Measurements from ENCODE around the gene KCND3.
A peak's percentile ranks its signal among the peaks of the same experiment; 100 is the strongest.
"Not testable (repeated sequence)": the region's sequence is repeated elsewhere in the genome, so short reads cannot be mapped to it uniquely, and the experiment has no call there.

KCND3 gene

DNA sequence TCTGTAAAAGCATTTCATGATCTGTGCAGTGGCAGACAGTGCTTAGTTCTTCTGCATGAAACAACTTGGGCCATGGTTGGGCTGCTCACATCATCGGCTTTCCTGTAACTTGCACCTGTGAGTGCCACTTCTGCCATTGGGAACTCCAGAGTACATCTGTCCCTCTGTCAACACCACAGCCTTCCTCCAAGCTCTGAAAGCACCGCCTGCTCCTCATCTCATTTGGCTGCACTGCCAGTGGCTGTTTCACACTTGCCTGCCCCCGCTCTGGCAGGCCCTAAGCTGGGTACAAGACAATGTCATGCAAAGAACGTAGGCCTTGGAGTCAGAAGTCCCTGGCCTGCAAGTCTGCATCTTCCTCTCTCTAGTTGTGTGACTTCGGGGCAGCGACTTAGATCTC lies 187.4 kb downstream of the KCND3 start:
- DNase-seq: no peak

DNA sequence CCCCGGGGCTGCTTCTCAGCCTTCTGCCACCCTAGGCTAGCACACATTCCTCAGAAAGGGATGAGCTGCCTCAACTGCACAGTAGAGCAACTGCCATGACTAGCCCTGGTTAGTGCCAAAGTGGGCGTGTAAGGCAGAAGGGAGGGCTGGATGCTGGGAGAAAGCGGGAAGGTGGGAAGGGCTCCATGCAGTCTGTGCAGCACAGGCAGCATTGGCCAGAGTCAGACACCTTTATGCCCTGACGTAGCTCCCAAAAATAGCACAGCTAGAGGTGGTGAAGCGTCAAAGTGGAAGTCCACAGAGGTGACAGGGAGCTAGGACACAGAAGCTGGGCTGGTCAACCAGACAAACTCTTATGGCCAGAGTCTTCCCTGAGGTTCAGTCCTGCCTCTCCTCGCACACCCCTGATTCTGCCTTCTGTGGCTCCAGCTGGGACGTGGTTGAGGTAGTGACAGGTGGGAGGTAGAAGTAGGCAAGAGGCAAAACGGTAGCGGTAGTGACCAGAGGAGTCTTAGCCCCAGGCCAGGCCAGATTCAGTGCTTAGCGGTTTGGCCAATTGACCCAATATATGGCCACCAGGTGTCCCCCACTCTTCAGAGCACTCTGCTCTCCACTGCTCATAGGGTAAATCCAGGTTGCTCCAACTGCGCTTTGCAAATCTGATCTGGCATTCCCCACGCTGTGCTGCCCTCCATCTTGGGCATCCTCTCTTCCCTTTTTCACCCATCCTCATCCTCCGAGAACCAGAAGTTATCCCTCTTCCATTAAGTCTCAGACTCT lies 188.2 kb downstream of the KCND3 start:
- DNase-seq: no peak

DNA sequence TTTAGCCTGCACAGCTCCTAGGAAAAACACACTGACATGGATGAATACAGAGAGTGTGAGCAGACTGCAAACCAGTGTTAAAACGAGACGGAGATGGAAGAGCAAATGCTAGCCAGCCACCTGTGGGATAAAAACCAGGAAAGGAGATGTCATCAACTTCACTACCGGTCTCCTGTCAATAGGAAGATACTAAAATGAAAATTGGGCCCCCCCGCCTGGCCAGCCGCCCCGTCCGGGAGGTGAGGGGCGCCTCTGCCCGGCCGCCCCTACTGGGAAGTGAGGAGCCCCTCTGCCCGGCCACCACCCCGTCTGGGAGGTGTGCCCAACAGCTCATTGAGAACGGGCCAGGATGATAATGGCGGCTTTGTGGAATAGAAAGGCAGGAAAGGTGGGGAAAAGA lies 189.7 kb downstream of the KCND3 start:
- DNase-seq: not testable (repeated sequence)

- no peak for DNase-seq
Observed at GRCh38 chr1:111798580-111798979, 190.9 kb downstream of the KCND3 start.

DNA sequence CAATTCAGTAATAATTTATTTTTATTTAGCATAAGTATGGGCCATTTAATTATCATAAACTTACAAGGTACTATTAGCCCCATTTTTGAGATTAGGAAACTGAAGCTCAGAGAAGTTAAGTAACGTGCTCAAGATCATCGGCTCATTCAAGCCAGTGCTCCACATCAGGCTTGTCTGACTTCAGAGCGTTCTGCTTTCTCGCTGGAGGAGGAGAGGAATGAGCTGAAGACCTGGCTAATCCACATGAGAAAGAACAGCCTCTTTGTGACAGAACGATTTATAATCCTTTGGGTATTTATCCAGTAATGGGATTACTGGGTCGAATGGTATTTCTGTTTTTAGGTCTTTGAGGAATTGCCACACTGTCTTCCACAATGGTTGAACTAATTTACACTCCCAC lies 194.1 kb downstream of the KCND3 start:
- no peak for DNase-seq

- no peak for DNase-seq
Observed at GRCh38 chr1:111793923-111794322, 195.5 kb downstream of the KCND3 start.

GRCh38 chr1:111792249-111792648 lies 197.2 kb downstream of the KCND3 start:
- no peak for DNase-seq

DNA sequence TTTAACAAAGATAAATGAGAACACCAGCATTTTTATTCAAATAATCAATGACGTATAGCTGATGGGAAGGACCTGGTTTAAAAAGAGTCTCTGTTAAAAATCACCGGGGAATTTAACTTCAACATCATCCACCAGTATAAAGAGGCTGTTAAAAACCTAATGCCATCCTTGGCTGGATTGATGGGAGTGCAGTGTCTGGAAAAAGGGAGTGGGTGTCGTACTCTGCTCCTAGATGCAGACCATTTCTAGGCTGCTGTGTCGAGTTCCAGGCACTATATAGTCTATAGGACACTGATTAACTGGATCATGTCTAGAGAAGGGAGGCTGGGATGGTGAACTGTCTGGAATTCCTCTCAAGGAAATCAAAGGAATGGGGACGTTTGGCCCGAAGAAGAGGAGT lies 197.7 kb downstream of the KCND3 start:
- no peak for DNase-seq

GRCh38 chr1:111789666-111790316 lies 199.7 kb downstream of the KCND3 start:
- DNase-seq: no peak

GRCh38 chr1:111789142-111789541 lies 200.3 kb downstream of the KCND3 start:
- DNase-seq: no peak

DNA sequence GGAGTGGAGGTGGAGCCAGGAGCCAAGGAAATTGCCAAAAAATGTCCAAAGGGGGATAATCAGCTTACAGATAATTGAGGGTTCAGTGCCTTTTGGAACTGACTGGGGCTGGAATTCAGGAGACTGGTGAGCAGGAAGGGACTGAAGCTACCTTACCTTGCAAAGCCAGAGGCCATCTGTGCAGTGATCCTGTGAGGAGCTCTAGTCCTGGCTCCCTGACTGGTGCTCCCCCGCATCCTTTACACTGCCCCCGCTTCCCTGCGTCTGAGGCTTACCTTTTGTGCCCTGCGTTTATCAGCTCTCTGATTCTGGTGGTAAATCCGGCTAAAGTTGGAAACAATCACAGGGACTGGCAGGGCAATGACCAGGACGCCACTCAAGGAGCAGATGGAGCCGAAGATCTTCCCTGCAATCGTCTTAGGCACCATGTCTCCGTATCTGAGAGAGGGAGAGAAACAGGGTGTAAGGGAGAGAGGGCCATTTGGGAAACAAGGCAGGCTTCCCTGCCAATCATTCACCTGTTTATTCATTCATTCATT lies 202.7 kb downstream of the KCND3 start:
- DNase-seq: no peak

DNA sequence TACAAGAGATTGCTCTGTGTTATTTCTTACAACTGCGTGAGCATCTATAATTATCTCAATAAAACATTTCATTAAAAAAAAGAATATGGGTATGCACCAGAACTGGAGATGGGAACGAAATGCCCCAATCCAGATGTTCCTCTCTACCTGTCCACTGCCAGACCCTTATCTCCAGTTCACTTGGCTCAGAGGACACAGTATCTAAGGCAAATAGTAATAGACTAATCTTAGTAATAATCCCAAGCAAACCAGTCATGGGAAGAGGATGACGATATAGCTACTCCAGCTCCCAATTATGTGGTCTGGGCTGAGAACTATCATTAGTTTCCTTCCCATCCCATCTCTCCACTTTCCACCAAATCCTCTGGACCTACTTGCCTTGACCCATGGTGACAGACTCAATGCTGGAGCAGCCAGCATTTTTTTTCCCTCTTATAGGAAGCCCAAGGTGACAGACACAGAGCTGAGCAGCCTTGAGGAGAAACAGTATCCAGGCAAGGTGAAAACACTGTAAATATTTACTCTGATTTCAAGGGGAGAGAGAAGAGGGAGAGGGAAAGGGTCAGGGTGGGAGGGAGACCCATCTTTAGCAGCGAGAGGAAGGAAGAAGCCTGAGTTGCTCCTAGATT lies 205.1 kb downstream of the KCND3 start:
- no peak for DNase-seq

GRCh38 chr1:111779546-111779945 lies 209.9 kb downstream of the KCND3 start:
- no peak for DNase-seq

DNA sequence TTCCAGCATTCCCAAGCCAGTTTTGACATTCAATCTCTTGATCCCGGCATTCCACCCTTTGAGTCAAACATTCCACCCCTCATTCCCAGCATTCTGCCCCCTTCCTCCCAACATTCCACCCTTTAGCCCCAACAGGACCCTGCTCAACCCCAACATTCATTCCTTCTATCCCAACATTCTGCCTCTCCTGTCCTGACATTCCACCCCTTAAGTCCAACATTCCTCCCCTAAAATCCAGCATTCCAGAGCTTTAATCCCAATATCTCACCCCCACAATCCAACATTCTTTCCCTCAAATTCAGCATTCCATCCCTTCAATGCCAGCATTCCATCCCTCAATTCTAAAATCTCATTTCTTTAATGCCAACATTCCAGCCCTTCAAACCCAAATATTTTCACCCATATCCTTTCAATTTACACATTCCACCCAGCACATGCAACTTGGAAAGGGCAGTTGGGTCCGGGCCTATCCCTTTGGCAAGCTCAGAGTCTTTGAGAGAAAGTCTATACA lies 210.9 kb downstream of the KCND3 start:
- DNase-seq: no peak

GRCh38 chr1:111778066-111778465 lies 211.4 kb downstream of the KCND3 start:
- no peak for DNase-seq

DNA sequence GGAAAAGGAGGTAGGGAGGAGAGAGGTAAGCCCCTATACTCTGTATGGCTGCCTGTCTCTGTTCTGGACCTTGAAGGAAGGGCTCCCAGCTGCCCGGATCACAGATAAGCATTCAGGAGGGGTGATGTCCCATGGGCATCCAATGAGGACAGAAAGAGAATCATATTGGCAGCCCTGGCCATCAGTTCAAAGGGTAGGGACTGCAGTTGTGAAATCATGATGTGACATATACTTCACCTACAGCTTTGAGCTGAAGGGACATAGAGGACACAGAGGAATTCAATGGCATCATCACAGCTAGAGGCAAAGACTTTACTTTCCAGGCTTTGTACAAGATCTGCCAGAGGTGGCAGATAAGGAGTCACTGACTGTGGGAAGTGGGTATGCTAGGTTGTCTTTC lies 212.2 kb downstream of the KCND3 start:
- DNase-seq: no peak

DNA sequence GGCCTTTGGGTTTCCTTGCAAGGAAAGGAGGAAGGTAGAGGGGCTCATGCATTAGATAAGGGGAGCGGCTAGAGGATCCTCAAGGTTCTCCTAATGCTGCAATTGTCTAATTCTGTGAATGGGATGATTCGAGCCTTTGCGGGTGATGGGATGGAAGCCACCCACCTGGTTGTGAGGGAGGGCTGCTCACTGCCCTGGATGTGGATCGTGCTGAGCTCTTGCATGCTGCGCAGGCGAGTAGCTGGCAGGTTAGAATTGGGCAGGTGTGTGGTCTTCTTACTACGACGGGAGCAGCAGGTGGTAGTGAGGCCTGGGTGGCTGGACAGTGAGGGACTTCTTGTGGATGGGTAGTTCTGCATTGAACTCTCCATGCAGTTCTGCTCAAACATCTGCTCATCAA lies 212.6 kb downstream of the KCND3 start:
- DNase-seq: no peak

DNA sequence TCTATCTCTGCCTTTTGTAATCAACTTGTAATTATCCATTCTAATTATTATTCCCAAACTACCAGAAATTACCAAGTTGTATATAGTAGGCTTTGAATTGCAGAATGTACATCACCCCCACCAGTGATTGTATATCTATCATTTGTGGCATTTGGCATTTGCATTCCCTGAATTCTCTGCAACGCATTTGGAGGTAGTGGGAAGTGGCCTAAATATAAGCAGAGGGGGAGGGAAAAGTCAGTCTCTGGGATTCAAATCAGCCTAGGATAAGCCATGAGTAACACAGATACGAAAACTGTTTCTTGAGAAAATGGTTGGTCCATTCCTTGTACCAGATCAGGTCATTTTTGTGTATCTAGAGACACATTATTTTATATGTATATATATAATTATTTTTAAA lies 213.1 kb downstream of the KCND3 start:
- DNase-seq: no peak

- DNase-seq: no peak
Observed at GRCh38 chr1:111775966-111776365, 213.5 kb downstream of the KCND3 start.

GRCh38 chr1:111770916-111771315 lies 218.6 kb downstream of the KCND3 start:
- DNase-seq: no peak

GRCh38 chr1:111769517-111770146 lies 219.8 kb downstream of the KCND3 start:
- peak; percentile 45 for DNase-seq

DNA sequence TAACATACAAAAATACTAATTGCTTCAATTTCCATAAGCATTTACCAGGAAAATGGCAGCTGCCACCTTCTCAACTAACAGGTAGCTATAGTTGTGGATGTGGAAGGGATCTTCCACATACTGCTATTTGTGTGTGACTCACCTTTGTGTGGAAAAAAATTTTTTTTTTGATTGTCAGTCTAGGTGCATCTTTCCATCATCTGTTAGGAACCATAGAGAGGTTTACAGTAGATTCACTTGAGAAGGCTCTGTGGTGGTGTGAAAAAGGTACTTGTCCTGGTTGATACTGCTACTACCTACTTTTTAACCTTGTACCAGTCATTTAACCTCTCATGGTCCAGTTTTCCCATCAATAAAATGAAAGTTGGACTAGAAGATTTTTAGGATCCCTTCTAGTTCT lies 220.8 kb downstream of the KCND3 start:
- DNase-seq: no peak

DNA sequence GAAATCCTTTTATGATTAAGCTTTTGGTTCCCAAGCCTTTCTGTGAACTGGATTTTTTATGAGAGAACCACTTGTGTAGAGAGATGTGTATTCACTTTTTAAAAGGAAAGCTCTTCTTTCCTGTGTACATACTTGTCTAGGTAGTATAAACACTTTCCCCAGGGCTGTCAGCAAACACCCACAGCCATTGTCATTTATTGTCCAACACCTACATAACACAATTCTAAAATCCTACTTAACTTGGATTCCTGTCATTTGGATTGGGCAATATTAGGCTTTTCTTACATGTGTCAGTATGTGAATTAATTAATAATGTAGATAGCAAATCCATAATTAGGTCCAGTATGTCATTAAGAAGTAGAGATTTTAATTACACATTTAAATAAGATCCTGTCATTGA lies 221.4 kb downstream of the KCND3 start:
- DNase-seq: no peak

Measured in femur (tissue), 1 donor.